NCI-H2029 (cell line): ENCODE results near the gene TTLL1.

Source experiments
- DNase-seq: peaks from one replicate; lab custom pipeline; 2025; lab: John Stamatoyannopoulos, UW

TTLL1 gene

DNA sequence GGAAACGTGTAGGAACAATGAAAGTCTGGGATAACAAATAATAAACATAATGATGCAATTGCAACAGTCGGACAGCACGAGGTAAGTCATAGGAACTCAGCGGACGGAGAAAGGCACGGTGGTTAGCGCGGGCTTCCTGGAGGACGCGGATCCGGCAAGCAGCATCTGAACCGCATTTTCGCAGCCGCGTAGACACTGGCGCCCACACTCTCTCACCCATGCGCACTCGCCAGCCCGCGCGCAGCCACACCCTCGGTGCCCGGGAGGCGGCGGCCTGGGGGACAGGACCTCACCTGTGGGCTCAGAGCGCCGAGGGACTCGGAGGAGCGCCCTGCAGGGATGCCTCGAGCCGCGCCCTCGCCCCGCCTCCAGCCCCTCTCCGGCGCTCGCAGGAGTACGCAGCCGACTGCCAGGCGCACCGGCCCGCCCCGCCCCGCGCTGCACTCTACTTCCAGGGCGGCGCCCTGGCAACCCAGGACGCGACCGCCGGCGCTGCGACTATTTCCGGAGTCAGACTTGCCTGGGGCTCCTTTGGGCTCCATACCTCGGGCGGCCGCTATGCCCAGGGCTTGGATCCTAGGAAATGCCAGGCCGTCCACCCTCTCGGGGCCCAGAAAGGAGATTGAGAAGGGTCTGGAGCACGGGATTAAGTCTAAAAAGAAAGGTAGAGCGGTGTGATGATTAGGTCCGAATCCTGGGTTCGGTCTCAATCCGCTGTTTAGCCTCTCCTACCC is at the start of gene TTLL1:
TTLL1 (minus strand) TSS at position 408 of the 734 bp plus-strand sequence. CDS start 13,805 bp downstream, outside the sequence.
- DNase-seq: peak; percentile 86

DNA sequence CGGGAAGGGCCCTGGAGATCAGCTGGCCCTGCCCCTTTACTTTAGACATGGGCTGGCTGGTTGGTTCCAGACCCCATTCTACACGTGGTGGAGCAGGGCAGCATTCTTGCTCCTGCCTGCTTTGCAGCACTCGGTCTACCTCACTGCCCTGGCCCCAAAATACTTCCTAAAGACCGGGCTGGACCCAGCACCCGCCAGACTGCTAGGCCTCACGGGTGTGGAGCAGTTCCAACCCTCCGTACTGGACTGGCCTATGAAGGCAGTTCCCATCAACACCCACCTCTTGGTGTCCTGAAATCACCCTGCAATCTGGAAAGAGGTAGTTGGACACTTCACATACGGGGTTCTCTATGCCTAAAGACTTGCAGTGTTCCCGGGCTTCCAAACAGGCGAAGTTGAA is 47.6 kb upstream of the TTLL1 start:
- DNase-seq: no peak

DNA sequence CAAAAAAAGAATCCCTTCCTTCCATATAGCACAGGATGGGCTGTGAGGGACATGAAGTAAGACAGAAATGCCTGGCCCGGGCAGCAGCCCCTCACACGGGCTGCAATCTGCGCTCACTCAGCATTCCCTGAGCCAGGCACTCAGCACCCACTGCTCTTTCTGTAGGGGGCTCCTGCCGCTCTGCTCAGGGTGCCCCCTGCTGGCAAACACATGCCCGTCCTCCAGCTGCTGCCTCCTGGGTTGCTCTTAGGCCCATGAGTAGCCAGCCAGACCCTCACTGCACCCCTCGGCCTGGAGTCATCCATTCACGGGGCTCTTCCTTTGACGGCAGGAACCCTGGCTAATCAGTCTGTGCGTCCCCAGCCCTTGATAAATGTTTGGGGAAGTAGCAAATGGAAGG is 47.1 kb upstream of the TTLL1 start:
- DNase-seq: no peak

DNA sequence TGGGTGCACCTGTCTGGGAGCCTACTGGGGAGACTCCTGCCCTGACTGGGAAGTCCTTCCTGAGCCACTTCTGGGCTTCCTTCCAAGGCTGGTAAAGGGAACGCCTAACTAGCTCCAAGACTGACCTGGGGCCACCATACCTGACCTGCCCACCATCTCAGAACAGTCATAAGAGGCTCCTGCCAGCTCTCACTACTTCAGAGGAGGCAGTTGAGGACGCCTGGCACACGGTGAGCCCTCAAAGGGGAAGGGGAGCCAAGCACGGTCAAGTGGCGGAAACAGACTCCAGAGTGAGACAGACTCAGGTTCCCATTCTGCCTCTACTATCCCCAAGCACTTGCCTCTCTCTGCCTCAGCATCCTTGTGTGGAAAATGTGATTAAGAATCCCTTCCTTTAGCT is 46.4 kb upstream of the TTLL1 start:
- no peak for DNase-seq

GRCh38 chr22:43134553-43134952 is 45.4 kb upstream of the TTLL1 start:
- no peak for DNase-seq

GRCh38 chr22:43133401-43133800 is 44.2 kb upstream of the TTLL1 start:
- DNase-seq: no peak

- DNase-seq: no peak
Measured at GRCh38 chr22:43131773-43132501, 42.7 kb upstream of the TTLL1 start.

DNA sequence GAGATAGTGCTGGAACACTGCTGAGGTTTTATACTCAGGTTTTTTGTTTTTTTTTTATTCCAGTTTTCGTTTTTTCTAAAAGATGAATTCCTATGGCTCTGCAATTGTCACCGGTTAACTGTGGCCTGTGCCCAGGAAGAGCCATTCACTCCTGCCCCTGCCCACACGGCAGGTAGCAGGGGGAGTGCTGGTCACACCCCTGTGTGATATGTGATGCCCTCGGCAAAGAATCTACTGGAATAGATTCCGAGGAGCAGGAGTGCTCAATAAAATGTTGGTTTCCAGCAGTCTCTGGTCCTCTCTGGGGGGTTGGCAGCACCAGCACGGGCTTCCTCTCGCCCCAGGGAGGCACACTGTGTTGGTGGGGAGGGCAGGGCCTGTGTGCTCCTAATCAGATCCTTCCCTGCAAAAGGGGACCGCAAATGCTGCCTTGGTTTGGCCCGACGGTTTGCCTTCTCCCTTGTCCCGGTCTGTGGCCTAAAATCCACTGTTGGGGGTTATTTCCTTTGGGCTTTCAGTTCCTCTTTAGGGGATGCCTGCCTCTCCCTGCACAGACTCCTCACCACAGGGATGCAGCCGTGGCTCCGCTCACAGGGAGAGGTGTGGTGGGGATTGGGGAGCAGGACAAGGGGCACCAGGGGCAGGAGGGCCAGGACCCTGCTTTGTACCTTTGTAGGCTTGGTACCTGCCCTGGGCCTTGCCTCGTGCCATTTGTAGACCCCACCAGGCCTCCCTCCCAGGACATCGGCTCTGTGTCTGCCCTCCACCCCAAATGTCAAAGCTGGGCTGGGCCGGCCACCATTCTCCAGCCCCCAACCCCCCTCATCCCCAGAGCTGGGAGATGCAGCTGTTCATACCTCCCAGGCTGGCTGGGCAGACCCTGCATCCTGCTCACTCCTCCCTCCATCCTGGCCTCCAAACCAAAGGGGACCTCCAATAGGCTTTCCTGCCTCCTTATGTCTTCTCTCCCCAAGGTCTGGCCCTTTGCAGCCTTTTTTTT is 40.5 kb upstream of the TTLL1 start:
- DNase-seq: peak; percentile 21

DNA sequence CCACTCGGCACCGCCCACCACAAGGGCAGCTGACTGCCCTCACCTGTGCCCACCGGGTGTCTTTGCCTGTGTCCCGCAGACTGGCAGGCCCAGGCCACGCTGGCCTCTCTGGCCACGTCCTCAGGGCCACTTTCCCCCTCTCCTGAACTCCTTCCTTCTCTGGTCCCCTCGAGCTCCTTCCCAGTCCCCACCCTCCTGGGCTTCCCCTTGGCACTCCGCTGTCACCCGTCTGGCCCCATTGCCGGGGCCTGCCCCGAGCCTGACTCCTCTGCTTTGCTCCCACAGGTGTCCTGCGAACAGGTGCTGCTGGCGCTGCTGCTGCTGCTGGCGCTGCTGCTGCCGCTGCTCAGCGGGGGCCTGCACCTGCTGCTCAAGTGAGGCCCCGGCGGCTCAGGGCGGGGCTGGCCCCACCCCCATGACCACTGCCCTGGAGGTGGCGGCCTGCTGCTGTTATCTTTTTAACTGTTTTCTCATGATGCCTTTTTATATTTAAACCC is 39.8 kb upstream of the TTLL1 start:
- DNase-seq: peak; percentile 68

- DNase-seq: no peak
Measured at GRCh38 chr22:43128116-43128515, 38.9 kb upstream of the TTLL1 start.

GRCh38 chr22:43127166-43127908 is 38.1 kb upstream of the TTLL1 start:
- no peak for DNase-seq

DNA sequence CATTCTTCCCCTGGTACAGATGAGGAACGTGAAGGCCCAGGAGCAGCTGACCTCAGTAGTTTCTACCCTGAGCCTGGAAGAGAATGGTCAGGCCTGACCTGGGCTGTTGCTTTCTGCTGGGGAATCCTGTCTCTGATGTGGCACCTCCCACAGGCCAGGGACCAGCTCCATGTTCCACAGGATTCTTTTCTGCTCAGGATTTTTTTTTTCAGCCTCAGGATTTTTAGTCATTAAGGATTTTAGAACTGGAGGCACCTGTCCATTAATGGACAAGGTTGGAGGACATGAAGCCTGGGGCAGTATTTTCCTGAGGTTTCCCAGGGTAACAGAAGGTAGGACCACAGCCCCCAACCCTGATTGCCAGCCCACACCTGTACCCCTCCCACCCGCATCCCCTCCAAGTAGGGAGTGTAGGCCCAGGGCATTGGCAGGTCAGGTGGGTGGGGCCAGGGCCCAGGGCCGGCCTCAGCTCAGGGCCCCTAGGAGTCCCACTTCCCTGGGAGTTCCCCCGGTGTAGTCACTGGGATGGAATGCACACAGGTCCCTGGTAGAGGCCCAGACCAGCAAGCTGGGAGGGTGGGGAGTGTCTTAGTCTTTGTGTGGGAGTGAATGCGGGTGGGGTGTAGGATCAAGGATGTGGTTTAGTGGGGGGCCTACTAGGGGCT is 37.4 kb upstream of the TTLL1 start:
- DNase-seq: no peak

GRCh38 chr22:43118953-43119458 is 29.8 kb upstream of the TTLL1 start:
- no peak for DNase-seq

DNA sequence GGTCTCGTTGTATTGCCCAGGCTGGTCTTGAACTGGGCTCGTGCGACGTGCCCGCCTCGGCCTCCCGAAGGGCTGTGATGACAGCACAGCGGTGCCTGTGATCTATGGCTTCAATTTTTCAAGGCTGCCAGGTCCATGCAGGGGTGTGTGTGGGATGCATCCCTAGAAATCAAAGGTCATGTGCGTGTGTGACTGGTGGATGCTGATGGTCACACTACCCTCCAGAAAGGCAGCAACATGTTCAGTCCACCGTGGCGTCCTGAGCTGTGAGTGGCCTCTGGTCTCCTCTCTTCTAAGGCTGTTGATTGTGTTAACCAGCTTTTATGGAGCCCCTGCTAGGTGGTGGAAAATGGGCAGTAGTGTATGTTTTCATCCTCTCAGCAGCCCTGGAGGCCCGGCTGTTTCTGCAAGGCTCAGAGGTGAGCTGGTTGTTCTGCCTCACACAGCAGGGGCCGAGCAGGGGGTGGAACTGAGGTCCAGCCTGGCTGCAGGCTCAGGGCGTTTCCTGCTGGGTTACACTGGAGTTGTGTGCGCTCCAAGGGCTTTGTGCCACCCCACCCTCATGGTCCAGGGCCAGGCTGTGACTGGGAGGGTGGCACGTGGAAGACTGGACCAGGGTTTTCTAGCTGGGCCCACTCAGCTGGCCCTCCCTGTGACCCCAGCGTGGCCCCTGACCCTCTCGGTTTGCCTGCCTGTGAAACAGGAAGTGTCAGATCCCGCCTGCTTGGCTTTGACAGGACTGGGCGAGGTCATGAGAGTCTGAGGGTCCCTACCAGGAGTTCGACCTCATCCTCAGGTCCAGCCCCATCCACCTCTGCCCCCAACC is 29.0 kb upstream of the TTLL1 start:
- no peak for DNase-seq

- DNase-seq: no peak
Measured at GRCh38 chr22:43116932-43117331, 27.7 kb upstream of the TTLL1 start.

- DNase-seq: peak; percentile 87
Measured at GRCh38 chr22:43114958-43115357, 25.8 kb upstream of the TTLL1 start.

DNA sequence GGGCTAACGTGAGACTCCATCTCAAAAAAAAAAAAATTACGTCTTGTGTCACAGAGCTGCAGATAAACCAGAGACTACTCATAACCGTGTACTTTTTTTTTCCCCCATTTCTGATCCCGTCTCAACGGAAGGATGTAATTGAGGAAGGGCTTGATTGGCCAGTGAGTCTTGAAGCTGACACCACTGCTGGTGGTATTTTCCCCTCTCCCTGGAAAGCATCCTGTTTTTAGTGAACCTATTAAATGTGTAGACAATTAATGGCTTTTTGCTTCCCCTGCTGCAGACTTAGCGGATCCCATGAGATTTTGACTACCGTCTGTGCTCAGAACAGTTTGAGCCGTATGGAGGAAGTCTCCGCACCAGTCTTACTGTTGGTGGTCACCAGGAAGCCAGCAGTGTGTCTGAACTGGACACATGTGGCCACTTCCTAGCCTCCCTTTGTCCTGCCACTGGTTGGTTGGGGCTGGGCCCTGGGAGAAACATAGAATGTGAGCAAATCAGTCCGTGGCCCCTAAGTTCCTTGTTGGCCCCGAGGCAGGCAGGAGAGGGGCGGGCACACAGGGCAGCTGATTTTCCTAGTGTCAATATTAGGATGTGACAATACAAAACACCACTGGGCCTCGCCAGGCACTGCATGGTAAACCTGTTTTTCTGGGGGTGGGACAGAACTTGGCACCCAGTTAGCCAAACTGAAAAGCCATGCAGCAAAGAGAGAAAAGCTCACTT is 24.5 kb upstream of the TTLL1 start:
- DNase-seq: peak; percentile 81

- peak; percentile 50 for DNase-seq
Measured at GRCh38 chr22:43110927-43111623, 21.9 kb upstream of the TTLL1 start.
